Esophagus squamous epithelium (tissue), 5 donors: ENCODE results near the gene FOXJ3. TPM values are rescaled to one million over a fixed set of nuclear protein-coding genes. Genes with fewer than 3 reads are reported as not detected.

Experiments used
- DNase-seq: peaks from one replicate; lab custom pipeline; 2025; lab: John Stamatoyannopoulos, UW
- H3K27ac ChIP-seq, 4 donors: fragments of 200-600 bp; sonication (generic); one replicate each; pipeline ENCODE4 v1.5.1; 2016 to 2019; ENCODE audit warnings: mild to moderate bottlenecking in 1 of 4
- H3K27me3 ChIP-seq, 4 donors: fragments of 200-600 bp; sonication (generic); 1 replicate in 3 of 4; 2 replicates in 1 of 4; pipeline versions ENCODE4 v1.5.1 to v1.6.0; 2017 to 2021; ENCODE audit warnings: antibody characterized with exemption in 1 of 4
- H3K36me3 ChIP-seq, 3 donors: fragments of 200-600 bp; sonication (generic); one replicate each; pipeline ENCODE4 v1.5.1; 2016 to 2019
- H3K4me1 ChIP-seq, 3 donors: fragments of 200-600 bp; sonication (generic); one replicate each; pipeline ENCODE4 v1.5.1; 2017 to 2019
- H3K4me3 ChIP-seq, 4 donors: fragments of 200-600 bp; sonication (generic); 1 replicate in 3 of 4; 2 replicates in 1 of 4; pipeline ENCODE4 v1.5.1; 2016 to 2019; ENCODE audit warnings: mild to moderate bottlenecking in 2 of 4, moderate library complexity in 1 of 4
- H3K9me3 ChIP-seq, 3 donors: fragments of 200-600 bp; sonication (generic); one replicate each; pipeline ENCODE4 v1.5.1; 2016 to 2019
- POLR2A ChIP-seq, 4 donors: fragments of 450-650 bp; IDR thresholded peaks; one replicate each; pipeline ENCODE4 v1.6.1; 2017; ENCODE audit warnings: antibody characterized with exemption in 4 of 4, mild to moderate bottlenecking in 4 of 4, moderate library complexity in 3 of 4
- WGBS, 2 donors: methylation state at CpG; one replicate each; pipeline ENCODE4 v1.1.5; 2018; 5-methylcytosine and 5-hydroxymethylcytosine counted together
- intact Hi-C: fragments of 100-400 bp; cut with DNase I; formaldehyde crosslinking; loops from one replicate; pipeline ENCODE4 v1.15.0; 2022
- total RNA-seq, 4 donors: library from RNA; depleted of rRNA; stranded (reverse); fragments of >200 nt; gene quantifications; one replicate each; pipeline ENCODE4 v1.1.0, GENCODE V29; 2016
- TF ChIP-seq, protein P1 (sequence below), 6 experiments: fragments of 450-650 bp in 4 of 6; fragments of 200-600 bp in 2 of 6; sonication (generic) in 2 of 6; IDR thresholded peaks; one replicate each; pipeline ENCODE4 v1.5.1; 2016 to 2019; ENCODE audit warnings: antibody characterized with exemption in 6 of 6, mild to moderate bottlenecking in 4 of 6, moderate library complexity in 4 of 6
- donor health status: DM: yes; HTN: yes; CAD: no.

Gene FOXJ3
- total RNA-seq, 4 donors from 2014 or later = 18.7 to 36.6 (median 27.5) TPM

- H3K9me3 ChIP-seq = no peaks in the 10 kb centered on the region
- peaks cover 0 to 10% (median 0%) of the 10 kb centered on the region in 3 donors for H3K36me3 ChIP-seq
- intact Hi-C loops = no loop called here
- WGBS, 2 donors = 80 to 81% methylated on average over 4 of the region's 4 CpGs
- no peak overlapping the region for H3K27ac ChIP-seq
- H3K4me1 ChIP-seq = peaks cover 7 to 29% (median 8%) of the 10 kb centered on the region in 3 donors
- no peak overlapping the region for H3K4me3 ChIP-seq
- H3K27me3 ChIP-seq = no peaks in the 10 kb centered on the region
- DNase-seq = no peak
- TF ChIP-seq, protein P1, sequence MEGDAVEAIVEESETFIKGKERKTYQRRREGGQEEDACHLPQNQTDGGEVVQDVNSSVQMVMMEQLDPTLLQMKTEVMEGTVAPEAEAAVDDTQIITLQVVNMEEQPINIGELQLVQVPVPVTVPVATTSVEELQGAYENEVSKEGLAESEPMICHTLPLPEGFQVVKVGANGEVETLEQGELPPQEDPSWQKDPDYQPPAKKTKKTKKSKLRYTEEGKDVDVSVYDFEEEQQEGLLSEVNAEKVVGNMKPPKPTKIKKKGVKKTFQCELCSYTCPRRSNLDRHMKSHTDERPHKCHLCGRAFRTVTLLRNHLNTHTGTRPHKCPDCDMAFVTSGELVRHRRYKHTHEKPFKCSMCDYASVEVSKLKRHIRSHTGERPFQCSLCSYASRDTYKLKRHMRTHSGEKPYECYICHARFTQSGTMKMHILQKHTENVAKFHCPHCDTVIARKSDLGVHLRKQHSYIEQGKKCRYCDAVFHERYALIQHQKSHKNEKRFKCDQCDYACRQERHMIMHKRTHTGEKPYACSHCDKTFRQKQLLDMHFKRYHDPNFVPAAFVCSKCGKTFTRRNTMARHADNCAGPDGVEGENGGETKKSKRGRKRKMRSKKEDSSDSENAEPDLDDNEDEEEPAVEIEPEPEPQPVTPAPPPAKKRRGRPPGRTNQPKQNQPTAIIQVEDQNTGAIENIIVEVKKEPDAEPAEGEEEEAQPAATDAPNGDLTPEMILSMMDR (IDR thresholded peaks at IDR 0.05) = no peak
- no peak for TF ChIP-seq POLR2A (IDR thresholded peaks at IDR 0.05)
Observed at GRCh38 chr1:42264511-42265190, 70.4 kb downstream of the FOXJ3 start.

- no peaks in the 10 kb centered on the region for H3K27me3 ChIP-seq
- H3K27ac ChIP-seq = no peak overlapping the region
- intact Hi-C loops = no loop called here
- H3K4me3 ChIP-seq = no peak overlapping the region
- DNase-seq = no peak
- no peaks in the 10 kb centered on the region for H3K9me3 ChIP-seq
- peaks cover 14 to 46% (median 24%) of the 10 kb centered on the region in 3 donors for H3K4me1 ChIP-seq
- H3K36me3 ChIP-seq = peaks cover 0 to 10% (median 0%) of the 10 kb centered on the region in 3 donors
- TF ChIP-seq POLR2A (IDR thresholded peaks at IDR 0.05) = no peak
- TF ChIP-seq, protein P1 (IDR thresholded peaks at IDR 0.05) = no peak
Observed at GRCh38 chr1:42263019-42263418, 72.0 kb downstream of the FOXJ3 start.

GRCh38 chr1:42260376-42261070 lies 74.5 kb downstream of the FOXJ3 start:
- TF ChIP-seq, protein P1 (IDR thresholded peaks at IDR 0.05) = no peak
- TF ChIP-seq POLR2A (IDR thresholded peaks at IDR 0.05) = no peak
- peak overlapping the region in 2 of 4 donors; percentile 58 to 64 for H3K27ac ChIP-seq
- DNase-seq = no peak
- H3K27me3 ChIP-seq = no peaks in the 10 kb centered on the region
- no peak overlapping the region for H3K4me3 ChIP-seq
- intact Hi-C loops = no loop called here
- WGBS, 2 donors = 81 to 94% methylated on average over 1 of the region's 1 CpG
- H3K4me1 ChIP-seq = peaks cover 14 to 37% (median 24%) of the 10 kb centered on the region in 3 donors
- no peaks in the 10 kb centered on the region for H3K9me3 ChIP-seq
- H3K36me3 ChIP-seq = peaks cover 0 to 10% (median 0%) of the 10 kb centered on the region in 3 donors

GRCh38 chr1:42259739-42260064 lies 75.3 kb downstream of the FOXJ3 start:
- Histone ChIP-seq H3K9me3 (no peaks in the 10 kb centered on the region), H3K36me3 (peaks cover 0 to 9% (median 0%) of the 10 kb centered on the region in 3 donors), H3K27me3 (no peaks in the 10 kb centered on the region), H3K4me3 (no peak overlapping the region), H3K4me1 (peaks cover 14 to 36% (median 24%) of the 10 kb centered on the region in 3 donors), H3K27ac (peak overlapping the region in 3 of 4 donors; percentile 47 to 64 (median 58))
- intact Hi-C loops = no loop called here
- 16 to 20% methylated on average over 4 of the region's 4 CpGs for WGBS, 2 donors
- TF ChIP-seq POLR2A (IDR thresholded peaks at IDR 0.05) = no peak
- TF ChIP-seq, protein P1 (IDR thresholded peaks at IDR 0.05) = no peak
- DNase-seq = no peak
